ENCODE measurements around the gene SYCP2L.

DNA sequence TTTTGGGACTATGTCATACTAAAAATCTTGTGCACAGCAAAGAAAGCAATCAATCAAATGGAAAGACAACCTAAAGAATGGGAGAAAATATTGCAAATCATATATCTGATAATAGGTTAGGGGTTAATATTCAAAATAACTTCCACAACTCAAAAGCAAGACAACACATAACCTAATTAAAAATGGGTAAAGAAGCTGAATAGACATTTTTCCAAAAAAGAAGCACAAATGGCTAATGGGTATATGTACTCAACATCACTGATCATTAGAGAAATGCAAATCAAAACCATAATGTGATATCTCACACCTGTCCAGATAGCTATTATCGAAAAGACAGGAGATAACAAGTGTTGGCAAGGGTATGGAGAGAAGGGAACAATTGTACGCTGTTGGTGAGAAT lies 53.0 kb downstream of the SYCP2L start:
- TF ChIP-seq CTCF (IDR thresholded peaks at IDR 0.05) (no peak), POLR2A (IDR thresholded peaks at IDR 0.05) (no peak)

Data from testis (tissue), 2 donors.